Neural progenitor cell (in vitro differentiated cells): Measurements from ENCODE around the gene ALLC. TPM values are rescaled to one million over a fixed set of nuclear protein-coding genes. Genes with fewer than 3 reads are reported as not detected.
"Not testable (repeated sequence)": the region's sequence is repeated elsewhere in the genome, so short reads cannot be mapped to it uniquely, and the experiment has no call there.

Experiments used
- DNase-seq: peaks from one replicate; pipeline ENCODE4 v3.0.0-alpha.2; 2016; ENCODE audit warnings: low spot score
- H2AFZ ChIP-seq: fragments of 200-600 bp; sonication (generic); replicated peaks from 2 replicates; pipeline ENCODE4 v1.6.1; 2016; ENCODE audit warnings: antibody characterized with exemption
- H3F3A ChIP-seq: fragments of 200-600 bp; sonication (generic); 2 replicates; pipeline ENCODE4 v1.6.1; 2016; ENCODE audit warnings: antibody characterized with exemption, low read depth
- H3K27ac ChIP-seq: fragments of 200-600 bp; sonication (generic); 2 replicates; pipeline ENCODE4 v1.5.1; 2016; ENCODE audit warnings: mild to moderate bottlenecking
- H3K27me3 ChIP-seq: fragments of 200-600 bp; sonication (generic); 2 replicates; pipeline ENCODE4 v1.6.1; 2016; ENCODE audit warnings: mild to moderate bottlenecking, moderate library complexity
- H3K36me3 ChIP-seq: fragments of 200-600 bp; sonication (generic); 2 replicates; pipeline ENCODE4 v1.5.1; 2016
- H3K4me1 ChIP-seq: fragments of 200-600 bp; sonication (generic); 2 replicates; pipeline ENCODE4 v1.6.1; 2016; ENCODE audit warnings: mixed run types
- H3K4me2 ChIP-seq: fragments of 200-600 bp; sonication (generic); 2 replicates; pipeline ENCODE4 v1.6.1; 2016
- H3K4me3 ChIP-seq: fragments of 200-600 bp; sonication (generic); 2 replicates; pipeline ENCODE4 v1.5.1; 2016
- H3K79me2 ChIP-seq: fragments of 200-600 bp; sonication (generic); 2 replicates; pipeline ENCODE4 v1.6.1; 2016; ENCODE audit warnings: low read depth
- H3K9ac ChIP-seq: fragments of 200-600 bp; sonication (generic); 2 replicates; pipeline ENCODE4 v1.6.1; 2016
- H3K9me3 ChIP-seq: fragments of 200-600 bp; sonication (generic); 2 replicates; pipeline ENCODE4 v1.5.1; 2016; ENCODE audit warnings: low read depth
- H4K20me1 ChIP-seq: fragments of 200-600 bp; sonication (generic); 2 replicates; pipeline ENCODE4 v1.6.1; 2016; ENCODE audit warnings: low read depth
- H3K27ac Mint-ChIP-seq: 3 replicates; pipeline ENCODE4 v1.8.0; 2021; ENCODE audit warnings: mixed read lengths
- H3K27me3 Mint-ChIP-seq: 2 replicates; pipeline ENCODE4 v1.8.0; 2022; ENCODE audit warnings: low read depth, mild to moderate bottlenecking, inconsistent platforms, moderate library complexity, mixed read lengths; ENCODE audit not compliant: insufficient read depth
- H3K36me3 Mint-ChIP-seq: 3 replicates; pipeline ENCODE4 v1.8.0; 2021; ENCODE audit warnings: mixed read lengths
- H3K4me1 Mint-ChIP-seq: 3 replicates; pipeline ENCODE4 v1.8.0; 2021; ENCODE audit warnings: mixed read lengths
- H3K4me3 Mint-ChIP-seq: 3 replicates; pipeline ENCODE4 v1.8.0; 2021; ENCODE audit warnings: mild to moderate bottlenecking, moderate library complexity, mixed read lengths
- H3K9me3 Mint-ChIP-seq: 3 replicates; pipeline ENCODE4 v1.8.0; 2020; ENCODE audit warnings: mixed read lengths
- CTCF ChIP-seq: fragments of 200-600 bp; sonication (generic); IDR thresholded peaks from 2 replicates; pipeline ENCODE4 v1.5.1; 2017; ENCODE audit warnings: antibody characterized with exemption, mild to moderate bottlenecking
- EZH2 ChIP-seq: fragments of 200-600 bp; sonication (generic); IDR thresholded peaks from 2 replicates; pipeline ENCODE4 v1.6.1; 2017; ENCODE audit warnings: antibody characterized with exemption, mild to moderate bottlenecking, moderate library complexity
- EZH2phosphoT487 ChIP-seq: fragments of 200-600 bp; sonication (generic); IDR thresholded peaks from 2 replicates; pipeline ENCODE4 v1.6.1; 2017; ENCODE audit warnings: antibody characterized with exemption
- total RNA-seq: library from RNA; depleted of rRNA; stranded (reverse); fragments of >200 nt; gene quantifications from 2 replicates; pipeline ENCODE4 v1.2.3, GENCODE V29; 2015; ENCODE audit warnings: low replicate concordance

ALLC gene
- total RNA-seq, 1 donor from 2014 or later = not detected

GRCh38 chr2:3613524-3613905 lies 44.5 kb upstream of the ALLC start:
- Histone ChIP-seq H3K4me3 (no peak overlapping the region), H3K27me3 (peaks cover 50% of the 10 kb centered on the region), H3F3A (peaks cover 11% of the 10 kb centered on the region), H3K4me1 (peaks cover 7% of the 10 kb centered on the region), H3K9ac (no peak overlapping the region), H3K36me3 (no peaks in the 10 kb centered on the region), H3K27ac (no peak overlapping the region), H3K4me2 (no peak overlapping the region), H4K20me1 (peaks cover 5% of the 10 kb centered on the region), H3K79me2 (no peaks in the 10 kb centered on the region), H2AFZ (no peak overlapping the region), H3K9me3 (no peaks in the 10 kb centered on the region)
- peaks cover 38% of the 10 kb centered on the region for H3K9me3 Mint-ChIP-seq
- H3K27ac Mint-ChIP-seq = no peak overlapping the region
- H3K4me3 Mint-ChIP-seq = no peak overlapping the region
- peaks cover 7% of the 10 kb centered on the region for H3K27me3 Mint-ChIP-seq
- H3K36me3 Mint-ChIP-seq = no peaks in the 10 kb centered on the region
- DNase-seq = no peak
- H3K4me1 Mint-ChIP-seq = peaks cover 26% of the 10 kb centered on the region
- no peak for TF ChIP-seq EZH2
- TF ChIP-seq CTCF = no peak
- TF ChIP-seq EZH2phosphoT487 = no peak

DNA sequence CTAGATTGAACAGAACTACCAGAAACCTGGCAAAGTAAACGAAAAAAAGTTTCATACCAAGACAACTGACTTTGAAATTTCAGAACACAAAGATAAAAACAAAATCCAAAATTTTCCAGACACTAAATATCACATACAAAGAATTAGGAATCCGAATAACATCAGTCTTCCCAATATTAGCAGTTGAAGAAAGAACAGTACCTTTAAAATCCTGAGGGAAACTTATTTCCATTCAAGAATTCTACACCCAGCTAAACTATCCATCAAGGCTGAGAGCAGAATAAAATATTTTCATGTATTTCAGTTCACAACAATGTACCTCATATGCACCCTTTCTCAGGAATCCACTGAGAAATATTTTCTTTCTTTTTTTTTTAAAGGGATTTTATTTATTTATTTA lies 43.3 kb upstream of the ALLC start:
- Mint-ChIP-seq H3K9me3 (peaks cover 39% of the 10 kb centered on the region), H3K4me1 (peaks cover 20% of the 10 kb centered on the region)
- not testable (repeated sequence) for H2AFZ ChIP-seq, H3K36me3 ChIP-seq, H3K4me2 ChIP-seq, H3K4me3 Mint-ChIP-seq, H3K4me1 ChIP-seq, H3K27ac Mint-ChIP-seq, H3K9me3 ChIP-seq, H3K9ac ChIP-seq, H3K79me2 ChIP-seq, H3K27me3 Mint-ChIP-seq, H3K27ac ChIP-seq, H4K20me1 ChIP-seq, DNase-seq, H3K36me3 Mint-ChIP-seq, H3K4me3 ChIP-seq
- H3F3A ChIP-seq = peaks cover 11% of the 10 kb centered on the region
- H3K27me3 ChIP-seq = peaks cover 40% of the 10 kb centered on the region

DNA sequence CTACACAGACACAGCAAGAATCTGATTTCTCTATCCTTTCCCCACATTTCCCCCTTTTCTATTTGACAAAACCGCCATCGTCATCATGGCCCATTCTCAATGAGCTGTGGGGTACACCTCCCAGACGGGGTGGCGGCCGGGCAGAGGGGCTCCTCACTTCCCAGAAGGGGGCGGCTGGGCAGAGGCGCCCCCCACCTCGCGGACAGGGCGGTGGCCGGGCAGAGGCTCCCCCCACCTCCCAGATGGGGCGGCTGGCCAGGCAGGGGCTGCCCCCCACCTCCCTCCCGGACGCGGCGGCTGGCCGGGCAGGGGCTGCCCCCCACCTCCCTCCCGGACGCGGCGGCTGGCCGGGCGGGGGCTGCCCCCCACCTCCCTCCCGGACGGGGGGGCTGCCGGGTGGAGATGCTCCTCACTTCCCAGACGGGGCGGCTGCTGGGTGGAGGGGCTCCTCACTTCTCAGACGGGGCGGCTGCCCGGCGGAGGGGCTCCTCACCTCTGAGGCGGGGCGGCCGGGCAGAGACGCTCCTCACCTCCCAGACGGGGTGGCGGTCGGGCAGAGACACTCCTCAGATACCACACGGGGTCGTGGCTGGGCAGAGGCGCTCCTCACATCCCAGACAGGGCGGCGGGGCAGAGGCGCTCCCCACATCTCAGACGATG lies 42.3 kb upstream of the ALLC start:
- H3K27ac ChIP-seq, H3F3A ChIP-seq, DNase-seq, H3K4me2 ChIP-seq, H3K9me3 ChIP-seq, H3K4me3 Mint-ChIP-seq, H3K27me3 Mint-ChIP-seq, H3K9ac ChIP-seq, H4K20me1 ChIP-seq, H3K36me3 Mint-ChIP-seq, H2AFZ ChIP-seq, H3K27ac Mint-ChIP-seq, H3K36me3 ChIP-seq, H3K79me2 ChIP-seq, H3K4me1 ChIP-seq, H3K4me3 ChIP-seq: not testable (repeated sequence)
- H3K27me3 ChIP-seq = peaks cover 31% of the 10 kb centered on the region
- Mint-ChIP-seq H3K9me3 (peaks cover 41% of the 10 kb centered on the region), H3K4me1 (peaks cover 14% of the 10 kb centered on the region)

- H3F3A ChIP-seq, H3K4me3 ChIP-seq, DNase-seq, H3K27ac ChIP-seq, H3K4me1 Mint-ChIP-seq, H3K36me3 Mint-ChIP-seq, H3K4me3 Mint-ChIP-seq, H3K9me3 ChIP-seq, H3K9ac ChIP-seq, H3K36me3 ChIP-seq, H3K4me1 ChIP-seq, H4K20me1 ChIP-seq, H3K79me2 ChIP-seq, H3K27me3 Mint-ChIP-seq, H3K4me2 ChIP-seq, H2AFZ ChIP-seq, H3K27ac Mint-ChIP-seq: not testable (repeated sequence)
- peaks cover 45% of the 10 kb centered on the region for H3K9me3 Mint-ChIP-seq
- peaks cover 22% of the 10 kb centered on the region for H3K27me3 ChIP-seq
Measured at GRCh38 chr2:3616435-3617197, 41.4 kb upstream of the ALLC start.
